CD4-positive, alpha-beta T cell treated with Interleukin-6 for 4 hours (primary cell): ENCODE measurements around the gene CMSS1.

ENCODE experiments used
- DNase-seq: peaks from one replicate; pipeline ENCODE4 v3.0.0-alpha.2; 2020; ENCODE audit warnings: mixed read lengths

The CMSS1 gene

GRCh38 chr3:99877031-99877579 is 59.4 kb downstream of the CMSS1 start:
- DNase-seq: no peak

- no peak for DNase-seq
These were observed 60.3 kb downstream of the CMSS1 start for GRCh38 chr3:99878005-99878404.

- DNase-seq: no peak
These were observed 61.6 kb downstream of the CMSS1 start for GRCh38 chr3:99879275-99879674.

GRCh38 chr3:99881121-99881524 is 63.5 kb downstream of the CMSS1 start:
- DNase-seq: no peak

- no peak for DNase-seq
These were observed 64.9 kb downstream of the CMSS1 start for GRCh38 chr3:99882436-99883137.

GRCh38 chr3:99883138-99883461 is 65.4 kb downstream of the CMSS1 start:
- no peak for DNase-seq

GRCh38 chr3:99883693-99884092 is 66.0 kb downstream of the CMSS1 start:
- DNase-seq: no peak

GRCh38 chr3:99884484-99884883 is 66.8 kb downstream of the CMSS1 start:
- no peak for DNase-seq

GRCh38 chr3:99885085-99885484 is 67.4 kb downstream of the CMSS1 start:
- no peak for DNase-seq

GRCh38 chr3:99885851-99886250 is 68.2 kb downstream of the CMSS1 start:
- DNase-seq: no peak

GRCh38 chr3:99891610-99892285 is 74.1 kb downstream of the CMSS1 start:
- no peak for DNase-seq

GRCh38 chr3:99892332-99892731 is 74.7 kb downstream of the CMSS1 start:
- no peak for DNase-seq

- no peak for DNase-seq
These were observed 77.6 kb downstream of the CMSS1 start for GRCh38 chr3:99895131-99895696.

GRCh38 chr3:99895703-99896441 is 78.2 kb downstream of the CMSS1 start:
- DNase-seq: no peak

GRCh38 chr3:99896482-99896881 is 78.8 kb downstream of the CMSS1 start:
- no peak for DNase-seq

- no peak for DNase-seq
These were observed 81.9 kb downstream of the CMSS1 start for GRCh38 chr3:99899603-99900002.

- DNase-seq: no peak
These were observed 82.6 kb downstream of the CMSS1 start for GRCh38 chr3:99900248-99900647.

- no peak for DNase-seq
These were observed 83.7 kb downstream of the CMSS1 start for GRCh38 chr3:99901200-99901926.

GRCh38 chr3:99902091-99902490 is 84.4 kb downstream of the CMSS1 start:
- no peak for DNase-seq

- no peak for DNase-seq
These were observed 86.2 kb downstream of the CMSS1 start for GRCh38 chr3:99903869-99904268.

- no peak for DNase-seq
These were observed 90.4 kb downstream of the CMSS1 start for GRCh38 chr3:99907959-99908544.
